ENCODE results near the gene MYO1B. TPM values are rescaled to one million over a fixed set of nuclear protein-coding genes. Genes with fewer than 3 reads are reported as not detected.
A peak's percentile ranks its signal among the peaks of the same experiment; 100 is the strongest.

MYO1B gene
- total RNA-seq, 6 donors from 2014 or later = 112 to 311 (median 137) TPM

GRCh38 chr2:191347154-191347553, 102.0 kb downstream of the MYO1B start:
- DNase-seq (no peak), ATAC-seq (ENCODE audit: low FRiP score in 2 of 2) (no peak)
- Histone ChIP-seq H3K36me3 (no peaks in the 10 kb centered on the region), H3K27ac (peak overlapping the region in 2 of 4 donors; percentile 28 to 69), H3K4me3 (no peak overlapping the region), H3K27me3 (no peaks in the 10 kb centered on the region), H3K4me1 (peaks cover 0 to 36% (median 15%) of the 10 kb centered on the region in 4 donors), H3K9me3 (no peaks in the 10 kb centered on the region)
- WGBS, 2 donors = 74% methylated on average over 2 of the region's 2 CpGs
- TF ChIP-seq CTCF (IDR thresholded peaks at IDR 0.05) (no peak), EP300 (IDR thresholded peaks at IDR 0.05) (no peak), POLR2AphosphoS5 (IDR thresholded peaks at IDR 0.05) (no peak)

GRCh38 chr2:191347881-191348280, 102.7 kb downstream of the MYO1B start:
- H3K27ac ChIP-seq = peak overlapping the region in 1 of 4 donors; percentile 24
- H3K4me3 ChIP-seq = no peak overlapping the region
- H3K9me3 ChIP-seq = no peaks in the 10 kb centered on the region
- WGBS, 2 donors = 80 to 89% methylated on average over 4 of the region's 4 CpGs
- H3K4me1 ChIP-seq = peaks cover 0 to 29% (median 11%) of the 10 kb centered on the region in 4 donors
- no peak for DNase-seq
- H3K36me3 ChIP-seq = no peaks in the 10 kb centered on the region
- H3K27me3 ChIP-seq = no peaks in the 10 kb centered on the region
- ATAC-seq (ENCODE audit: low FRiP score in 2 of 2) = no peak
- no peak for TF ChIP-seq POLR2A (IDR thresholded peaks at IDR 0.05)
- TF ChIP-seq CTCF (IDR thresholded peaks at IDR 0.05) = no peak
- no peak for TF ChIP-seq EP300 (IDR thresholded peaks at IDR 0.05)
- no peak for TF ChIP-seq POLR2AphosphoS5 (IDR thresholded peaks at IDR 0.05)

- no peak overlapping the region for H3K27ac ChIP-seq
- 72 to 74% methylated on average over 2 of the region's 2 CpGs for WGBS, 2 donors
- H3K36me3 ChIP-seq = peaks cover 0 to 3% (median 0%) of the 10 kb centered on the region in 4 donors
- H3K9me3 ChIP-seq = no peaks in the 10 kb centered on the region
- TF ChIP-seq CTCF (IDR thresholded peaks at IDR 0.05) (no peak), POLR2A (IDR thresholded peaks at IDR 0.05) (no peak), EP300 (IDR thresholded peaks at IDR 0.05) (no peak), POLR2AphosphoS5 (IDR thresholded peaks at IDR 0.05) (no peak)
- H3K27me3 ChIP-seq = no peaks in the 10 kb centered on the region
- no peak overlapping the region for H3K4me3 ChIP-seq
- ATAC-seq (ENCODE audit: low FRiP score in 2 of 2) (no peak), DNase-seq (no peak)
- H3K4me1 ChIP-seq = peaks cover 0 to 14% (median 2%) of the 10 kb centered on the region in 4 donors
These were observed 104.8 kb downstream of the MYO1B start for GRCh38 chr2:191349990-191350389.

GRCh38 chr2:191350826-191351225, 105.6 kb downstream of the MYO1B start:
- 53 to 65% methylated on average over 2 of the region's 2 CpGs for WGBS, 2 donors
- ATAC-seq (ENCODE audit: low FRiP score in 2 of 2) (no peak), DNase-seq (no peak)
- H3K4me1 ChIP-seq = peaks cover 0 to 10% (median 2%) of the 10 kb centered on the region in 4 donors
- no peak overlapping the region for H3K4me3 ChIP-seq
- no peak overlapping the region for H3K27ac ChIP-seq
- no peak for TF ChIP-seq EP300 (IDR thresholded peaks at IDR 0.05)
- TF ChIP-seq POLR2AphosphoS5 (IDR thresholded peaks at IDR 0.05) = no peak
- no peak for TF ChIP-seq POLR2A (IDR thresholded peaks at IDR 0.05)
- no peak for TF ChIP-seq CTCF (IDR thresholded peaks at IDR 0.05)
- H3K9me3 ChIP-seq = no peaks in the 10 kb centered on the region
- no peaks in the 10 kb centered on the region for H3K27me3 ChIP-seq
- H3K36me3 ChIP-seq = peaks cover 0 to 3% (median 1%) of the 10 kb centered on the region in 4 donors

- no peak for ATAC-seq (ENCODE audit: low FRiP score in 2 of 2)
- H3K9me3 ChIP-seq = no peaks in the 10 kb centered on the region
- WGBS, 2 donors = 94 to 95% methylated on average over 3 of the region's 3 CpGs
These were observed 106.1 kb downstream of the MYO1B start for GRCh38 chr2:191351298-191351697.

More at GRCh38 chr2:191351298-191351697, 106.1 kb downstream of the MYO1B start:
- Histone ChIP-seq H3K27me3 (no peaks in the 10 kb centered on the region), H3K4me1 (peaks cover 0 to 10% (median 2%) of the 10 kb centered on the region in 4 donors), H3K4me3 (no peak overlapping the region), H3K27ac (no peak overlapping the region), H3K36me3 (peaks cover 0 to 3% (median 1%) of the 10 kb centered on the region in 4 donors)
- no peak for DNase-seq
- TF ChIP-seq POLR2AphosphoS5 (IDR thresholded peaks at IDR 0.05) = no peak
- no peak for TF ChIP-seq POLR2A (IDR thresholded peaks at IDR 0.05)
- TF ChIP-seq EP300 (IDR thresholded peaks at IDR 0.05) = no peak
- no peak for TF ChIP-seq CTCF (IDR thresholded peaks at IDR 0.05)

Measured in upper lobe of left lung (tissue), 6 donors.